Measurements from ENCODE around the gene SDR42E2. TPM values are rescaled to one million over a fixed set of nuclear protein-coding genes. Genes with fewer than 3 reads are reported as not detected.

The SDR42E2 gene
- polyA plus RNA-seq, 1 of the 3 experiments (the other 2 are of a cell fraction) = not detected

DNA sequence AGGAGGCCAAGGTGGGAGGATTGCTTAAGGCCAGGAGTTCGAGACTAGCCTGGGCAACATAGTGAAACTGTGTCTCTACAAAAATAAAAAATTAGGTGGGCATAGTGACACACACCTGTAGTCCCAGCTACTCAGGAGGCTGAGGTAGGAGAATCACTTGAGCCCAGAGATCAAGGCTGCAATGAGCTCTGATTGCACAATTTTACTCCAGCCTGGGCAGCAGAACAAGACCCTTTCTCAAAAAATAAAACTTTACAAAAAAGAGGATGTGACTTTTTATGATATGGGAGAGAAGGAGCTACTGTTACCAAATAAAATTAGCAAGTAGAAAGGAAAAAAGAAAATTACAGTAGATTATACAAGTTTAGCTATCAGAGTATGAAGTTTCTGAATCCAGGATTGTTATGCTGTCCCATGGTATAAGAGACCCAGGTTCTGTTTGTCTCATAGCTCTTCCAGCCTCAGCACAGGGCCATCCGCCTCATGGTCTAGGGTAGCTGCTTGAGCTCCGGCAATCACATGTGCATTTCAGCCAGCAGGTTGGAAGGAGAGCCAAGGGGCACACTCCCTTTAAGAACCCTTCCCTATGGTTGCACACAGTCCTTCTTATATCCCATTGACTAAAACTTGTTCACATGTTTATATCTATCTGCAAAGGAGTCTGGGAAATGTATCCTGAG is 57.2 kb downstream of the SDR42E2 start:
- Histone ChIP-seq H3K27ac (ENCODE audit: low read depth in 2 of 2, low read length in 1 of 2) (no peak overlapping the region), H3K9me2 (no peaks in the 10 kb centered on the region), H3K4me2 (no peak overlapping the region), H3F3A (replicated peaks; ENCODE audit: insufficient read depth) (no peaks in the 10 kb centered on the region), H2AFZ (ENCODE audit: low read depth) (no peak overlapping the region), H3K27me3 (ENCODE audit: insufficient read depth) (no peaks in the 10 kb centered on the region), H4K20me1 (ENCODE audit: insufficient read depth) (no peaks in the 10 kb centered on the region), H3K9me3 (no peaks in the 10 kb centered on the region), H3K4me1 (ENCODE audit: control insufficient read depth in 1 of 2, insufficient read depth in 2 of 2, low read depth in 1 of 2, low read length in 1 of 2) (peaks cover 0 to 2% of the 10 kb centered on the region in 2 experiments; a peak in 1 of 4 replicates), H3K36me3 (replicated peaks in 1 of 2; ENCODE audit: control insufficient read depth in 1 of 2, insufficient read depth in 2 of 2, low read length in 1 of 2) (no peaks in the 10 kb centered on the region), H3K4me3 (ENCODE audit: low read depth in 2 of 2, low read length in 1 of 2) (no peak overlapping the region), H3K79me2 (ENCODE audit: insufficient read depth) (peaks cover 10% of the 10 kb centered on the region; the same call in 1 of the 2 replicates), H3K9ac (no peak overlapping the region)
- ChIA-PET CTCF (interaction anchor here (1.2 to 3.2 kb wide), 4 partner anchors 10 to 102 kb away, joined by 3 to 11 read pairs (median 6); partner anchors contain the start of gene EEF2K), POLR2A (interaction anchor here (1.3 kb wide), 1 partner anchor 14 kb away, joined by 5 read pairs; no protein-coding TSS in a partner anchor)
- TF ChIP-seq TAF1 (IDR thresholded peaks at IDR 0.05; ENCODE audit: borderline replicate concordance, low read depth, low read length) = no peak
- TF ChIP-seq SMC3 (IDR thresholded peaks at IDR 0.05; ENCODE audit: low read depth, low read length) = no peak
- TF ChIP-seq RAD21 (IDR thresholded peaks at IDR 0.05; ENCODE audit: low read length) = no peak
- TF ChIP-seq, protein P1, sequence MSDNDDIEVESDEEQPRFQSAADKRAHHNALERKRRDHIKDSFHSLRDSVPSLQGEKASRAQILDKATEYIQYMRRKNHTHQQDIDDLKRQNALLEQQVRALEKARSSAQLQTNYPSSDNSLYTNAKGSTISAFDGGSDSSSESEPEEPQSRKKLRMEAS (IDR thresholded peaks at IDR 0.05; ENCODE audit: low read depth) = no peak
- TF ChIP-seq MXI1 (IDR thresholded peaks at IDR 0.05; ENCODE audit: low read depth, low read length) = no peak
- no peak for TF ChIP-seq RXRA (IDR thresholded peaks at IDR 0.05; ENCODE audit: borderline replicate concordance, low read depth)
- no peak for TF ChIP-seq JUND (IDR thresholded peaks at IDR 0.05)
- no peak for TF ChIP-seq ELF1 (IDR thresholded peaks at IDR 0.05)
- TF ChIP-seq NFIC (IDR thresholded peaks at IDR 0.05; ENCODE audit: borderline replicate concordance) = no peak
- TF ChIP-seq, protein P2, sequence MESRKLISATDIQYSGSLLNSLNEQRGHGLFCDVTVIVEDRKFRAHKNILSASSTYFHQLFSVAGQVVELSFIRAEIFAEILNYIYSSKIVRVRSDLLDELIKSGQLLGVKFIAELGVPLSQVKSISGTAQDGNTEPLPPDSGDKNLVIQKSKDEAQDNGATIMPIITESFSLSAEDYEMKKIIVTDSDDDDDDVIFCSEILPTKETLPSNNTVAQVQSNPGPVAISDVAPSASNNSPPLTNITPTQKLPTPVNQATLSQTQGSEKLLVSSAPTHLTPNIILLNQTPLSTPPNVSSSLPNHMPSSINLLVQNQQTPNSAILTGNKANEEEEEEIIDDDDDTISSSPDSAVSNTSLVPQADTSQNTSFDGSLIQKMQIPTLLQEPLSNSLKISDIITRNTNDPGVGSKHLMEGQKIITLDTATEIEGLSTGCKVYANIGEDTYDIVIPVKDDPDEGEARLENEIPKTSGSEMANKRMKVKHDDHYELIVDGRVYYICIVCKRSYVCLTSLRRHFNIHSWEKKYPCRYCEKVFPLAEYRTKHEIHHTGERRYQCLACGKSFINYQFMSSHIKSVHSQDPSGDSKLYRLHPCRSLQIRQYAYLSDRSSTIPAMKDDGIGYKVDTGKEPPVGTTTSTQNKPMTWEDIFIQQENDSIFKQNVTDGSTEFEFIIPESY (IDR thresholded peaks at IDR 0.05; ENCODE audit: borderline replicate concordance, low read depth) = no peak
- TF ChIP-seq, protein P3, sequence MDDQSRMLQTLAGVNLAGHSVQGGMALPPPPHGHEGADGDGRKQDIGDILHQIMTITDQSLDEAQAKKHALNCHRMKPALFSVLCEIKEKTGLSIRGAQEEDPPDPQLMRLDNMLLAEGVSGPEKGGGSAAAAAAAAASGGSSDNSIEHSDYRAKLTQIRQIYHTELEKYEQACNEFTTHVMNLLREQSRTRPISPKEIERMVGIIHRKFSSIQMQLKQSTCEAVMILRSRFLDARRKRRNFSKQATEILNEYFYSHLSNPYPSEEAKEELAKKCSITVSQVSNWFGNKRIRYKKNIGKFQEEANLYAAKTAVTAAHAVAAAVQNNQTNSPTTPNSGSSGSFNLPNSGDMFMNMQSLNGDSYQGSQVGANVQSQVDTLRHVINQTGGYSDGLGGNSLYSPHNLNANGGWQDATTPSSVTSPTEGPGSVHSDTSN (IDR thresholded peaks at IDR 0.05) = no peak
- TF ChIP-seq, protein P4, sequence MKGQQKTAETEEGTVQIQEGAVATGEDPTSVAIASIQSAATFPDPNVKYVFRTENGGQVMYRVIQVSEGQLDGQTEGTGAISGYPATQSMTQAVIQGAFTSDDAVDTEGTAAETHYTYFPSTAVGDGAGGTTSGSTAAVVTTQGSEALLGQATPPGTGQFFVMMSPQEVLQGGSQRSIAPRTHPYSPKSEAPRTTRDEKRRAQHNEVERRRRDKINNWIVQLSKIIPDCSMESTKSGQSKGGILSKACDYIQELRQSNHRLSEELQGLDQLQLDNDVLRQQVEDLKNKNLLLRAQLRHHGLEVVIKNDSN (IDR thresholded peaks at IDR 0.05; ENCODE audit: borderline replicate concordance, low read depth) = no peak
- TF ChIP-seq, protein P5, sequence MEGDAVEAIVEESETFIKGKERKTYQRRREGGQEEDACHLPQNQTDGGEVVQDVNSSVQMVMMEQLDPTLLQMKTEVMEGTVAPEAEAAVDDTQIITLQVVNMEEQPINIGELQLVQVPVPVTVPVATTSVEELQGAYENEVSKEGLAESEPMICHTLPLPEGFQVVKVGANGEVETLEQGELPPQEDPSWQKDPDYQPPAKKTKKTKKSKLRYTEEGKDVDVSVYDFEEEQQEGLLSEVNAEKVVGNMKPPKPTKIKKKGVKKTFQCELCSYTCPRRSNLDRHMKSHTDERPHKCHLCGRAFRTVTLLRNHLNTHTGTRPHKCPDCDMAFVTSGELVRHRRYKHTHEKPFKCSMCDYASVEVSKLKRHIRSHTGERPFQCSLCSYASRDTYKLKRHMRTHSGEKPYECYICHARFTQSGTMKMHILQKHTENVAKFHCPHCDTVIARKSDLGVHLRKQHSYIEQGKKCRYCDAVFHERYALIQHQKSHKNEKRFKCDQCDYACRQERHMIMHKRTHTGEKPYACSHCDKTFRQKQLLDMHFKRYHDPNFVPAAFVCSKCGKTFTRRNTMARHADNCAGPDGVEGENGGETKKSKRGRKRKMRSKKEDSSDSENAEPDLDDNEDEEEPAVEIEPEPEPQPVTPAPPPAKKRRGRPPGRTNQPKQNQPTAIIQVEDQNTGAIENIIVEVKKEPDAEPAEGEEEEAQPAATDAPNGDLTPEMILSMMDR (IDR thresholded peaks at IDR 0.05) = no peak
- no peak for TF ChIP-seq POLR2AphosphoS5 (IDR thresholded peaks at IDR 0.05; ENCODE audit: low read depth, low read length)
- no peak for DNase-seq
- 93% methylated on average over 3 of the region's 3 CpGs for WGBS (ENCODE audit: low lambda C conversion rate)

Measured in SK-N-SH (cell line).